ENCODE measurements around the gene ACYP1. TPM values are rescaled to one million over a fixed set of nuclear protein-coding genes. Genes with fewer than 3 reads are reported as not detected.

ACYP1 gene
- total and polyA plus RNA-seq, 2 of the 13 experiments (the other 11 are each of a cell fraction or from before 2014, with no cell fraction given): 9.7 to 22.4 TPM

DNA sequence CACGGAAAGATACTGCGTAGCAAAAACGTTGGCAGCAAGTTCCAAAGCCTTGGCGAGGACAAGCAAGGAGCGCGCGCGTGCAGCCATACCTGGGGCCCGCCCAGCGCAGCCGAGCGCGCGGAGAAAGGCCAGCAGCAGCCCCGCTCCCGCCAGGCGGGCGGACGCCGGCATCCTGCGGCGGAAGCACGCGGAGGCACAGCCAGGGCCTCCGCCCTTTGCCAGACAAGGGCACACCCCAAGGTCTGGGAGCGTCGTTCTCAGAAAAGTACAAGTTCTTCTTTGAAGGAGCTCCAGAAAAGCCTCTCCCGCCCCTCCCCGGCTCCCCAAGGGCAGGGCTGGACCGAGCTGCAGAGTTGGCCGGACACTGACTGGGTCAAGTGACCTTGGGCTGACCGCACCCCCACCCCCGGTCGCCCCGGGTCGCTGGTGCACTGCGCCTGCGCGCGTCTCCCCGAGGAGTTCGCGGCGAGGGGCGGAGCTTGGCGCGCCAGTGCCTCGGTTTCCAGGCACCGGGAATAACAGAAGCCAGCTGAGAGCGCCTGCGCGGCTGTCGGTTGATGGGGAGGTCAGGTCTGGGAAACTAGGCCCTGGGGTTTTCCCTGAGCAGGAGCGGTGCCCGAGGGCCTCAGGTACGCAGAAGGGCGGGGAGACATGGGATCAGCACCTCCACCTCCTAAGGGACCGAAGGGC, 5.4 kb upstream of the ACYP1 start, which contains the start of gene ZC2HC1C (continued):
- TF ChIP-seq DPF2 (CRISPR knock-in tag; IDR thresholded peaks at IDR 0.05; ENCODE audit: borderline replicate concordance, low read depth) (no peak), KLF15 (CRISPR knock-in tag; IDR thresholded peaks at IDR 0.05; ENCODE audit: borderline replicate concordance) (0 out of 2 replicates have a peak, but pooled peaks have one; percentile 25), KLF6 (CRISPR knock-in tag; IDR thresholded peaks at IDR 0.05) (peak; percentile 80), ZNF350 (CRISPR knock-in tag; IDR thresholded peaks at IDR 0.05; ENCODE audit: borderline replicate concordance, low read depth) (peak; percentile 34; the same call in 1 of the 2 replicates), ARHGAP35 (CRISPR knock-in tag; IDR thresholded peaks at IDR 0.05; ENCODE audit: borderline replicate concordance) (no peak; the same call in 1 of the 2 replicates), AHR (CRISPR knock-in tag; IDR thresholded peaks at IDR 0.05) (no peak), POLR2A (IDR thresholded peaks at IDR 0.05; ENCODE audit: insufficient read depth in 1 of 2, low read depth in 2 of 2, low read length in 2 of 2) (peak; percentile 85 to 87), MXI1 (IDR thresholded peaks at IDR 0.05; ENCODE audit: borderline replicate concordance, low read depth, low read length) (peak; percentile 63; the same call in 1 of the 3 replicates), TAF15 (IDR thresholded peaks at IDR 0.05; ENCODE audit: low read depth, low read length, poor library complexity, severe bottlenecking) (peak; percentile 27), ZNF230 (CRISPR knock-in tag; IDR thresholded peaks at IDR 0.05) (peak; percentile 49; the same call in 1 of the 2 replicates), ZNF317 (CRISPR knock-in tag; IDR thresholded peaks at IDR 0.05) (peak; percentile 32; the same call in 1 of the 2 replicates), ZNF264 (CRISPR knock-in tag; IDR thresholded peaks at IDR 0.05) (0 out of 2 replicates have a peak, but pooled peaks have one; percentile 12), HDAC1 (CRISPR knock-in tag; IDR thresholded peaks at IDR 0.05) (peak; percentile 56), RAD51 (IDR thresholded peaks at IDR 0.05; ENCODE audit: borderline replicate concordance) (no peak), SATB2 (CRISPR knock-in tag; IDR thresholded peaks at IDR 0.05) (peak; percentile 80; the same call in 1 of the 2 replicates), HIVEP1 (CRISPR knock-in tag; IDR thresholded peaks at IDR 0.05) (peak; percentile 90), ZBTB37 (CRISPR knock-in tag; IDR thresholded peaks at IDR 0.05) (no peak), FOXP4 (CRISPR knock-in tag; IDR thresholded peaks at IDR 0.05) (peak; percentile 30; the same call in 1 of the 2 replicates), FOXK1 (CRISPR knock-in tag; IDR thresholded peaks at IDR 0.05; ENCODE audit: borderline replicate concordance, low read depth) (peak; percentile 30; the same call in 1 of the 2 replicates)
- TF ChIP-seq, protein P1, sequence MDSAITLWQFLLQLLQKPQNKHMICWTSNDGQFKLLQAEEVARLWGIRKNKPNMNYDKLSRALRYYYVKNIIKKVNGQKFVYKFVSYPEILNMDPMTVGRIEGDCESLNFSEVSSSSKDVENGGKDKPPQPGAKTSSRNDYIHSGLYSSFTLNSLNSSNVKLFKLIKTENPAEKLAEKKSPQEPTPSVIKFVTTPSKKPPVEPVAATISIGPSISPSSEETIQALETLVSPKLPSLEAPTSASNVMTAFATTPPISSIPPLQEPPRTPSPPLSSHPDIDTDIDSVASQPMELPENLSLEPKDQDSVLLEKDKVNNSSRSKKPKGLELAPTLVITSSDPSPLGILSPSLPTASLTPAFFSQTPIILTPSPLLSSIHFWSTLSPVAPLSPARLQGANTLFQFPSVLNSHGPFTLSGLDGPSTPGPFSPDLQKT (CRISPR knock-in tag; IDR thresholded peaks at IDR 0.05; ENCODE audit: borderline replicate concordance): 0 out of 2 replicates have a peak, but pooled peaks have one; percentile 23
- TF ChIP-seq, protein P2, sequence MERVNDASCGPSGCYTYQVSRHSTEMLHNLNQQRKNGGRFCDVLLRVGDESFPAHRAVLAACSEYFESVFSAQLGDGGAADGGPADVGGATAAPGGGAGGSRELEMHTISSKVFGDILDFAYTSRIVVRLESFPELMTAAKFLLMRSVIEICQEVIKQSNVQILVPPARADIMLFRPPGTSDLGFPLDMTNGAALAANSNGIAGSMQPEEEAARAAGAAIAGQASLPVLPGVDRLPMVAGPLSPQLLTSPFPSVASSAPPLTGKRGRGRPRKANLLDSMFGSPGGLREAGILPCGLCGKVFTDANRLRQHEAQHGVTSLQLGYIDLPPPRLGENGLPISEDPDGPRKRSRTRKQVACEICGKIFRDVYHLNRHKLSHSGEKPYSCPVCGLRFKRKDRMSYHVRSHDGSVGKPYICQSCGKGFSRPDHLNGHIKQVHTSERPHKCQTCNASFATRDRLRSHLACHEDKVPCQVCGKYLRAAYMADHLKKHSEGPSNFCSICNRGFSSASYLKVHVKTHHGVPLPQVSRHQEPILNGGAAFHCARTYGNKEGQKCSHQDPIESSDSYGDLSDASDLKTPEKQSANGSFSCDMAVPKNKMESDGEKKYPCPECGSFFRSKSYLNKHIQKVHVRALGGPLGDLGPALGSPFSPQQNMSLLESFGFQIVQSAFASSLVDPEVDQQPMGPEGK (CRISPR knock-in tag; IDR thresholded peaks at IDR 0.05): peak; percentile 69

Data from HepG2 (cell line).